B cell (primary cell): ENCODE data around the gene N4BP3.

ENCODE experiments used
- CTCF ChIP-seq: fragments of 200-600 bp; IDR thresholded peaks from one replicate; pipeline ENCODE4 v1.8.0; 2022; ENCODE audit warnings: antibody characterized with exemption, mild to moderate bottlenecking
- EZH2 ChIP-seq: IDR thresholded peaks from 2 replicates; pipeline ENCODE4 v1.6.1; 2012; ENCODE audit warnings: borderline replicate concordance, low read depth, mild to moderate bottlenecking, moderate library complexity, low read length; ENCODE audit not compliant: insufficient read depth, poor library complexity, severe bottlenecking

- TF ChIP-seq EZH2 = no peak
- TF ChIP-seq CTCF = no peak
Observed at GRCh38 chr5:178112545-178112944, 787 bp upstream of the N4BP3 start.
